Glomerular visceral epithelial cell (primary cell): ENCODE results near the gene ANXA2.
"Not testable (repeated sequence)": the region's sequence is repeated elsewhere in the genome, so short reads cannot be mapped to it uniquely, and the experiment has no call there.

ENCODE experiments used
- DNase-seq: peaks from one replicate; pipeline ENCODE4 v3.0.0-alpha.2; 2016; ENCODE audit errors: extremely low spot score

ANXA2 gene

GRCh38 chr15:60410350-60410749 is 12.6 kb upstream of the ANXA2 start:
- not testable (repeated sequence) for DNase-seq

GRCh38 chr15:60408463-60408981 is 10.7 kb upstream of the ANXA2 start:
- DNase-seq, result peak; percentile 71

- no peak for DNase-seq
Measured at GRCh38 chr15:60407415-60407805, 9.6 kb upstream of the ANXA2 start.

- no peak for DNase-seq
Measured at GRCh38 chr15:60406513-60407414, 9.0 kb upstream of the ANXA2 start.

GRCh38 chr15:60405399-60405798 is 7.6 kb upstream of the ANXA2 start:
- DNase-seq, result no peak

- DNase-seq, result not testable (repeated sequence)
Measured at GRCh38 chr15:60404351-60404750, 6.6 kb upstream of the ANXA2 start.

- DNase-seq, result no peak
Measured at GRCh38 chr15:60400944-60401343, 3.2 kb upstream of the ANXA2 start.

- DNase-seq, result no peak
Measured at GRCh38 chr15:60399931-60400330, 2.1 kb upstream of the ANXA2 start.

GRCh38 chr15:60399246-60399915 is 1.6 kb upstream of the ANXA2 start:
- DNase-seq, result no peak

- peak; percentile 82 for DNase-seq
Measured at GRCh38 chr15:60396958-60397771, 621 bp downstream of the ANXA2 start.

GRCh38 chr15:60396560-60396957 is 1.2 kb downstream of the ANXA2 start:
- no peak for DNase-seq

GRCh38 chr15:60396100-60396499 is 1.7 kb downstream of the ANXA2 start:
- no peak for DNase-seq

GRCh38 chr15:60395276-60396011 is 2.3 kb downstream of the ANXA2 start:
- DNase-seq, result no peak

- DNase-seq, result no peak
Measured at GRCh38 chr15:60394689-60395097, 3.1 kb downstream of the ANXA2 start.

GRCh38 chr15:60392986-60393790 is 4.6 kb downstream of the ANXA2 start:
- DNase-seq, result peak; percentile 96

- DNase-seq, result peak; percentile 85
Measured at GRCh38 chr15:60392601-60392985, 5.2 kb downstream of the ANXA2 start.

GRCh38 chr15:60391722-60392315 is 6.0 kb downstream of the ANXA2 start:
- DNase-seq, result no peak

GRCh38 chr15:60390871-60391501 is 6.8 kb downstream of the ANXA2 start:
- DNase-seq, result peak; percentile 91

- no peak for DNase-seq
Measured at GRCh38 chr15:60390231-60390630, 7.6 kb downstream of the ANXA2 start.
